Endodermal cell (in vitro differentiated cells): ENCODE measurements around the gene DBH. TPM values are rescaled to one million over a fixed set of nuclear protein-coding genes. Genes with fewer than 3 reads are reported as not detected.

Experiments
- DNase-seq: peaks from one replicate; pipeline ENCODE4 v3.0.0-alpha.2; 2017
- H3K27ac ChIP-seq: 2 replicates; pipeline ENCODE4 v1.5.1; 2013; ENCODE audit warnings: mild to moderate bottlenecking, low read depth, low read length, moderate library complexity
- H3K27me3 ChIP-seq: 2 replicates; pipeline ENCODE4 v1.6.1; 2013; ENCODE audit warnings: mild to moderate bottlenecking, low read length, moderate library complexity; ENCODE audit not compliant: insufficient read depth, control insufficient read depth, poor library complexity, severe bottlenecking
- H3K36me3 ChIP-seq: 2 replicates; pipeline ENCODE4 v1.7.0; 2013; ENCODE audit warnings: mild to moderate bottlenecking, low read length, moderate library complexity; ENCODE audit not compliant: control insufficient read depth, insufficient read depth
- H3K4me1 ChIP-seq: one replicate; pipeline ENCODE4 v1.7.0; 2013; ENCODE audit warnings: low read length; ENCODE audit not compliant: control insufficient read depth, insufficient read depth
- H3K4me3 ChIP-seq: 2 replicates; pipeline ENCODE4 v1.5.1; 2013; ENCODE audit warnings: mild to moderate bottlenecking, low read length, moderate library complexity
- H3K9ac ChIP-seq: 2 replicates; pipeline ENCODE4 v1.6.1; 2013; ENCODE audit warnings: mild to moderate bottlenecking, low read length, moderate library complexity; ENCODE audit not compliant: poor library complexity, severe bottlenecking; ENCODE audit errors: extremely low read depth
- H3K9me3 ChIP-seq: 2 replicates; pipeline ENCODE4 v1.6.1; 2013; ENCODE audit warnings: mild to moderate bottlenecking, low read length, moderate library complexity; ENCODE audit not compliant: control insufficient read depth
- H3K27ac Mint-ChIP-seq: 2 replicates; pipeline ENCODE4 v1.8.0; 2020; ENCODE audit warnings: mixed read lengths
- H3K27me3 Mint-ChIP-seq: 2 replicates; pipeline ENCODE4 v1.8.0; 2021; ENCODE audit warnings: mild to moderate bottlenecking, mixed read lengths; ENCODE audit not compliant: insufficient read depth
- H3K36me3 Mint-ChIP-seq: 2 replicates; pipeline ENCODE4 v1.8.0; 2020; ENCODE audit warnings: low read depth, mixed read lengths
- H3K4me1 Mint-ChIP-seq: 2 replicates; pipeline ENCODE4 v1.8.0; 2020; ENCODE audit warnings: mixed read lengths
- H3K4me3 Mint-ChIP-seq: 2 replicates; pipeline ENCODE4 v1.8.0; 2020; ENCODE audit warnings: mild to moderate bottlenecking, moderate library complexity, mixed read lengths
- H3K9me3 Mint-ChIP-seq: 2 replicates; pipeline ENCODE4 v1.8.0; 2020; ENCODE audit warnings: mild to moderate bottlenecking, mixed read lengths
- WGBS, 2 experiments: methylation state at CpG; one replicate each; pipeline versions ENCODE4 v1.1.5 to v1.1.7; 2013; ENCODE audit warnings: missing lambda C conversion rate in 2 of 2, mixed read lengths in 1 of 2; ENCODE audit not compliant: insufficient coverage in 1 of 2, insufficient read length in 1 of 2; 5-methylcytosine and 5-hydroxymethylcytosine counted together
- total RNA-seq, 2 donors: library from RNA; stranded (reverse); fragmentation: NEBNext Ultra II Directional in 1 of 2; extraction: Animal tissue kit (Norgen Biotek cat#: 25700) in 1 of 2; gene quantifications; 2 replicates in 1 of 2; 3 replicates in 1 of 2; pipeline ENCODE4 v1.2.1, GENCODE V29; 2021
- TF ChIP-seq, protein P1 (sequence below): fragments of 200-600 bp; sonication (generic); conservative IDR thresholded peaks from 2 replicates; pipeline ENCODE4 v1.5.0; 2021; ENCODE audit warnings: antibody characterized with exemption, mild to moderate bottlenecking

Gene DBH
- total RNA-seq, 2 donors from 2014 or later = not detected

DNA sequence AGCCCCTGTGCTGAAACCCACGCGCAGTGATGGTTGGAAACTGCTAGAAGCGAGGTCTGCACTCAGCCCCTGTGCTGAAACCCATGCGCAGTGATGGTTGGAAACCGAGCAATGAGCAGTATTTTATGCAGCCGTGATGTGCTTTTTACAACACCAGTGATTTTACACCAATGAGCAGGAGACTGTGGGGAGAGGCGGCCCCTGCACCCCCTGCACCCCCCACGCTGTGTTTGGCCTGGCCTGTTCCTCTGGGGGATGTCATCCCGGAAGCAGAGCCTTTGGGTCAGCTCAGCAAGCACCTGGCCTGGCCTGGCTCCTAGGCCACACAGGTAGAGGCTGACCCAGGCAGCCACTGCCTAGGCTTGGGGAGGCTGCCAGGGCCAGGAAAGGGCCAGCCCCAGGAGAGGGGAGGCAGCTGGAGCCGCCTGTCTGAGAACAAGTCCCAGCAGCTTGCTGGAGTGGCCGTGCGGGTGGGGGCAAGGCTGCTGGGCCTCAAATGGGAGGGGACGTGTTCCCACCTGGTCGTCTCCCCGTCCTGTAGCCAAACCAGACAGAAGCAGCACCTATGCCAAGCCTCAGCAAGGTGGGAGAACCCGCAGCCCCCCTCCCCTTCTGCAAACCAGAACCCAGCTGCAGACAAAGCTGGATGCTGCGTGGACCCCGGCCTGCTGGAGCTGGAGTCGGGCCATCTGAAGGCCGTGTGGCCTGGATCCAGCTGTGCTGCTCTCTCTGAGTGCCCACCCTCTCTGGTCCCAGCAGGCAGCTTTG, 46.8 kb downstream of the DBH start:
- WGBS, 2 experiments = 88 to 93% methylated on average over 12 to 20 of the region's 20 CpGs
- H3K4me1 ChIP-seq = peaks cover 3% of the 10 kb centered on the region
- TF ChIP-seq, protein P1, sequence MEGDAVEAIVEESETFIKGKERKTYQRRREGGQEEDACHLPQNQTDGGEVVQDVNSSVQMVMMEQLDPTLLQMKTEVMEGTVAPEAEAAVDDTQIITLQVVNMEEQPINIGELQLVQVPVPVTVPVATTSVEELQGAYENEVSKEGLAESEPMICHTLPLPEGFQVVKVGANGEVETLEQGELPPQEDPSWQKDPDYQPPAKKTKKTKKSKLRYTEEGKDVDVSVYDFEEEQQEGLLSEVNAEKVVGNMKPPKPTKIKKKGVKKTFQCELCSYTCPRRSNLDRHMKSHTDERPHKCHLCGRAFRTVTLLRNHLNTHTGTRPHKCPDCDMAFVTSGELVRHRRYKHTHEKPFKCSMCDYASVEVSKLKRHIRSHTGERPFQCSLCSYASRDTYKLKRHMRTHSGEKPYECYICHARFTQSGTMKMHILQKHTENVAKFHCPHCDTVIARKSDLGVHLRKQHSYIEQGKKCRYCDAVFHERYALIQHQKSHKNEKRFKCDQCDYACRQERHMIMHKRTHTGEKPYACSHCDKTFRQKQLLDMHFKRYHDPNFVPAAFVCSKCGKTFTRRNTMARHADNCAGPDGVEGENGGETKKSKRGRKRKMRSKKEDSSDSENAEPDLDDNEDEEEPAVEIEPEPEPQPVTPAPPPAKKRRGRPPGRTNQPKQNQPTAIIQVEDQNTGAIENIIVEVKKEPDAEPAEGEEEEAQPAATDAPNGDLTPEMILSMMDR = no peak
- no peaks in the 10 kb centered on the region for H3K36me3 ChIP-seq
- H3K36me3 Mint-ChIP-seq = no peaks in the 10 kb centered on the region
- H3K27ac ChIP-seq = no peak overlapping the region
- H3K9me3 Mint-ChIP-seq = no peaks in the 10 kb centered on the region
- no peaks in the 10 kb centered on the region for H3K27me3 ChIP-seq
- DNase-seq = no peak
- no peaks in the 10 kb centered on the region for H3K27me3 Mint-ChIP-seq
- H3K9ac ChIP-seq = no peak overlapping the region
- H3K9me3 ChIP-seq = no peaks in the 10 kb centered on the region
- H3K4me3 ChIP-seq = no peak overlapping the region
- H3K4me1 Mint-ChIP-seq = no peaks in the 10 kb centered on the region
- no peak overlapping the region for H3K27ac Mint-ChIP-seq
- H3K4me3 Mint-ChIP-seq = no peak overlapping the region

DNA sequence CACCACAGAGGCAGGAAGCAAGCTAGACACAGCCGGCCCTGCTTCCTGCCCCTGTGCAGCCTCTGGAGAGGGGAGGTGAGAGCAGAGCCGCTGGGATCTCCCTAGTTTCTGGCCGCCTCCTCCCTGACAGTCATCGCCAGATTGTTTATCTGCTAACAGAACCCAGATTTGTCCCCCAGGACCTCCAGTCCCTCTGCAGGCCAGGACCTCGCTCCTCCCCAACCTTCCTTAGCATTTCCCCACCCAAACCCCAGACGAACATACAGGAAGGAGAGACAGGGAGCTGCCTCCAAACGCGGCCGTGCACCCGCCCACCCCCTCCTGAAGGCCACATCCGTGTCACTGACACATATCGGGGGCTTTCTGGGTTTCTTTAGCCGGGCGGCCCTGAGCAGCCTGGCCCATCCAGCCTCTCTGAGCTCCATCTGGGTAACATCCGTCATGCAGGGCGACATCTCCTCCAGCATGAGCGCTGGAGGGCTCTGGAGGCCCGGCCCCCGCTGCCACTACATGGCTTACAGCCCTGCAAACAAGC, 47.5 kb downstream of the DBH start:
- H3K36me3 ChIP-seq = no peaks in the 10 kb centered on the region
- DNase-seq = no peak
- Mint-ChIP-seq H3K9me3 (no peaks in the 10 kb centered on the region), H3K4me1 (no peaks in the 10 kb centered on the region), H3K27ac (peak overlapping the region; percentile 61), H3K36me3 (no peaks in the 10 kb centered on the region), H3K4me3 (no peak overlapping the region), H3K27me3 (no peaks in the 10 kb centered on the region)
- no peak overlapping the region for H3K9ac ChIP-seq
- 83 to 84% methylated on average over 12 to 19 of the region's 19 CpGs for WGBS, 2 experiments
- H3K27me3 ChIP-seq = no peaks in the 10 kb centered on the region
- H3K4me3 ChIP-seq = no peak overlapping the region
- peaks cover 3% of the 10 kb centered on the region for H3K4me1 ChIP-seq
- no peaks in the 10 kb centered on the region for H3K9me3 ChIP-seq
- H3K27ac ChIP-seq = no peak overlapping the region
- TF ChIP-seq, protein P1 = no peak

DNA sequence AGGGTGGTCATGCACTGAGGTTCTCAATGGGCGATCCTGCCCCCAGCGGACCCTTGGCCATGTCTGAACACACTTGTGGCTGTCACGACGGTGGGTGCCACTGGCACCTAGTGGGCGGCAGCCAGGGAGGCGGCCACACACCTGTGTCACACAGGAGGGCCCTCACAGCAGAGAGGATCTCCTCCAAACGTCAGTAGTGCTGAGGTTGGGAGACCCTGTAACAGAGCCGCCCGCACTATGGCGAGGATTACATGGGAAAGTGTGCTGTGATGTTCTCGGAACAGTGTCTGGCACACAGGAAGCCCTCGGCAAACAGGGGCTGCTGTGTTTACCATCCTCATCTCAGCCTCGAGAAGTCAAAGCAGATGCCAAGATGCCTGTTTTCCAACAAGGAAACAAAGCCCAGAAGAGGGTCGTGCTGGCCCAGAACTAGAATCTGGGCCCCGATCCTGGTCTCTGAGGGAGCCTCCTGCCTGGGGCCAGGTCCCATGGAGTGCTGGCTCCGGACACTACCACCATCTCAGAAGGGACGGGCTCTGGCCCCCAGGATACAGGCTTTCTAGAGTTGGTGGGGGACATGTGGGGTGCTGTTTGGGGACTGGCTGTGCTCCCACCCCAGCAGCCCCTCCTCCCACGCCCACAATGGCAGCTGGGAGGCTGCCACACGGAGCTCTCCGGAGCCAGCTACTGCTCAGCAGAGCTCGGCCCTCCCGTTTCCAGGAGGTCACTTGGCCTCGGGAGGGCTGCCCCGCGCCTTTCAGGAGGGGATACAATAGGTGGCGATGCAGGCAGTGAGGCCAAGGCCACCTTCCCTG, 48.2 kb downstream of the DBH start:
- Mint-ChIP-seq H3K27me3 (no peaks in the 10 kb centered on the region), H3K36me3 (no peaks in the 10 kb centered on the region), H3K4me3 (no peak overlapping the region), H3K4me1 (no peaks in the 10 kb centered on the region), H3K9me3 (no peaks in the 10 kb centered on the region), H3K27ac (no peak overlapping the region)
- H3K27me3 ChIP-seq = no peaks in the 10 kb centered on the region
- H3K27ac ChIP-seq = no peak overlapping the region
- H3K9ac ChIP-seq = no peak overlapping the region
- TF ChIP-seq, protein P1 = no peak
- 92 to 94% methylated on average over 21 to 26 of the region's 26 CpGs for WGBS, 2 experiments
- no peak for DNase-seq
- no peaks in the 10 kb centered on the region for H3K36me3 ChIP-seq
- peaks cover 1% of the 10 kb centered on the region for H3K4me1 ChIP-seq
- H3K4me3 ChIP-seq = no peak overlapping the region
- no peaks in the 10 kb centered on the region for H3K9me3 ChIP-seq
